Activated CD4-positive, alpha-beta T cell treated with anti-CD3 and anti-CD28 coated beads, Interleukin-2, amount 10 ng/mL, durations not matched to agents 24 days and 14 days (primary cell): ENCODE results near the gene BCO1. TPM values are rescaled to one million over a fixed set of nuclear protein-coding genes. Genes with fewer than 3 reads are reported as not detected.

Experiments
- DNase-seq: peaks from one replicate; pipeline ENCODE4 v3.0.0; 2022
- H3K27ac Mint-ChIP-seq: one replicate; pipeline ENCODE4 v1.8.0; 2022; ENCODE audit warnings: mild to moderate bottlenecking, mixed read lengths
- H3K27me3 Mint-ChIP-seq: one replicate; pipeline ENCODE4 v1.8.0; 2022; ENCODE audit warnings: mixed read lengths
- H3K36me3 Mint-ChIP-seq: one replicate; pipeline ENCODE4 v1.8.0; 2022; ENCODE audit warnings: low read depth, mild to moderate bottlenecking, mixed read lengths
- H3K4me1 Mint-ChIP-seq: one replicate; pipeline ENCODE4 v1.8.0; 2021; ENCODE audit warnings: mixed read lengths
- H3K4me3 Mint-ChIP-seq: one replicate; pipeline ENCODE4 v1.8.0; 2022; ENCODE audit warnings: mild to moderate bottlenecking, moderate library complexity, mixed read lengths
- H3K9me3 Mint-ChIP-seq: one replicate; pipeline ENCODE4 v1.8.0; 2021; ENCODE audit warnings: mixed read lengths
- intact Hi-C: fragments of 100-400 bp; cut with micrococcal nuclease; formaldehyde crosslinking; loops from one replicate; pipeline ENCODE4 v1.15.1; 2023
- total RNA-seq: library from RNA; stranded (reverse); gene quantifications from 2 replicates; pipeline ENCODE4 v1.2.3, GENCODE V29; 2022

BCO1 gene
- total RNA-seq, 1 donor from 2014 or later = not detected

GRCh38 chr16:81324808-81325207 is 86.3 kb downstream of the BCO1 start:
- H3K36me3 Mint-ChIP-seq = peaks cover 11% of the 10 kb centered on the region
- no peak overlapping the region for H3K27ac Mint-ChIP-seq
- H3K27me3 Mint-ChIP-seq = no peaks in the 10 kb centered on the region
- DNase-seq = no peak
- no peaks in the 10 kb centered on the region for H3K9me3 Mint-ChIP-seq
- peaks cover 15% of the 10 kb centered on the region for H3K4me1 Mint-ChIP-seq
- H3K4me3 Mint-ChIP-seq = no peak overlapping the region
- intact Hi-C loops = no loop called here

DNA sequence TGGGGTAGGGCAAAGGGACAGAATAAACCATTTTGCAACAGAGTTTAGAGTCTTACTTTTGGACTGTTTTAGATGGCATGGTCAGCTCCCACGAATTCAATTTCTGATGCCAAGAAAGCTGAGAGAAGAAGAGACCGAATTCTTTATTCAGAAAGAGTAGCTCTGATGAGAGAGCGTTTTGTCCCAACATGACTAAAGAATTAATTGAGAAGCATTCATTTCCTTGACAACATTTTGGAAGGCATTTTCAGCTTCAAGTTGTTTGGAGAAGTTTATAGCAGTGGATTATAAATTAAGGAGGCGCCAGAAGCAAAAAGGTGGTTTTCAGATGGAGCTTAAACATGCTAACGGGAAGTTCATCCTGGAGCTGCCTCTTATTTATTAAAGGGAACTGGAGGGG is 88.5 kb downstream of the BCO1 start:
- no peaks in the 10 kb centered on the region for H3K27me3 Mint-ChIP-seq
- no peak for DNase-seq
- no peak overlapping the region for H3K4me3 Mint-ChIP-seq
- no peaks in the 10 kb centered on the region for H3K9me3 Mint-ChIP-seq
- H3K27ac Mint-ChIP-seq = no peak overlapping the region
- H3K36me3 Mint-ChIP-seq = peaks cover 14% of the 10 kb centered on the region
- H3K4me1 Mint-ChIP-seq = peaks cover 7% of the 10 kb centered on the region
- intact Hi-C loops = no loop called here

DNA sequence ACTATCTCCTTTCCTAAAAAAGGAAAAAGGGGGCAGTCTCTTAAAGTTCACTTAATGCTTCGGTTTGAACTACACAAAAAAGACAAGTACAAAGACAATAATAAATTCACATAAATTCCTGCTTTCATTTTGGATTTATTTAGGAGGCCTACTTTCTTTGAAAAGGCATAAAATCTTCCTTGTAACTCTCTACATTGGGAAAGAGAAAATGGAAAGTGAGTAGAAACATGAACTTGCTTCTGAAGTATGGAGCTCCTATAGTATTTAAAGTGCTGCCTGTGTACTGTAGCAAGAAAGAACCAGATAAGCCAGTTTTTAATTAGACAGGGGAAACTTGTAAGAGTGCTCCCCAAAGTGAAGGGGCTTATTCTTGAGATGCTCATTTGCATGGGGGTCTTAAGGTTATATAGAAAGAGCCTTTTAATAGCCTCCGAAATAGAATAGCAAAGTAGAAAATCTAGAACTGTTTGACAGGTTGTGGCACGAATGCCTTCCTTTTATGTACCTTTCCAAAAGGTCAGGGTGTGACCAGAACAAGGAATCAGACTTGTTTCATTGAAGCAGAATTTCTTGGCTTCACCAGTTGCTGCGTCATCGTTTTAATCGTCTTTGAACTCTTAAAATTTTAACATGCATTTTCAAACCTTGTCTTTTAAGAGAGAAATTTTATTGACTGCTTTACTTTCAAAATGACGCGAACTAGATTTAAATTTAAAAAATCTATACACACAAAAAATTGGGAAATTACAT is 89.1 kb downstream of the BCO1 start:
- H3K27me3 Mint-ChIP-seq = no peaks in the 10 kb centered on the region
- intact Hi-C loops = no loop called here
- no peak for DNase-seq
- no peak overlapping the region for H3K4me3 Mint-ChIP-seq
- no peaks in the 10 kb centered on the region for H3K9me3 Mint-ChIP-seq
- peaks cover 5% of the 10 kb centered on the region for H3K4me1 Mint-ChIP-seq
- H3K36me3 Mint-ChIP-seq = peaks cover 14% of the 10 kb centered on the region
- no peak overlapping the region for H3K27ac Mint-ChIP-seq

GRCh38 chr16:81329947-81330346 is 91.5 kb downstream of the BCO1 start:
- no peak for DNase-seq
- intact Hi-C loops = no loop called here
- peaks cover 17% of the 10 kb centered on the region for H3K36me3 Mint-ChIP-seq
- no peak overlapping the region for H3K27ac Mint-ChIP-seq
- no peaks in the 10 kb centered on the region for H3K27me3 Mint-ChIP-seq
- H3K4me3 Mint-ChIP-seq = no peak overlapping the region
- H3K9me3 Mint-ChIP-seq = no peaks in the 10 kb centered on the region
- peaks cover 5% of the 10 kb centered on the region for H3K4me1 Mint-ChIP-seq

- no peak for DNase-seq
- Mint-ChIP-seq H3K27ac (no peak overlapping the region), H3K4me3 (no peak overlapping the region), H3K9me3 (peaks cover 2% of the 10 kb centered on the region), H3K27me3 (no peaks in the 10 kb centered on the region), H3K4me1 (peaks cover 12% of the 10 kb centered on the region), H3K36me3 (peaks cover 7% of the 10 kb centered on the region)
- intact Hi-C loops = no loop called here
These were observed 94.9 kb downstream of the BCO1 start for GRCh38 chr16:81333356-81333755.

GRCh38 chr16:81335669-81336068 is 97.2 kb downstream of the BCO1 start:
- H3K27me3 Mint-ChIP-seq = no peaks in the 10 kb centered on the region
- peaks cover 14% of the 10 kb centered on the region for H3K36me3 Mint-ChIP-seq
- no peak for DNase-seq
- intact Hi-C loops = loop anchor here (1.0 to 2.0 kb wide), 3 partner anchors 13 to 25 kb away; partner anchors contain the start of gene GAN
- H3K9me3 Mint-ChIP-seq = peaks cover 14% of the 10 kb centered on the region
- peak overlapping the region; percentile 52 for H3K27ac Mint-ChIP-seq
- H3K4me1 Mint-ChIP-seq = peaks cover 11% of the 10 kb centered on the region
- no peak overlapping the region for H3K4me3 Mint-ChIP-seq

- H3K27me3 Mint-ChIP-seq = no peaks in the 10 kb centered on the region
- intact Hi-C loops = no loop called here
- no peak overlapping the region for H3K4me3 Mint-ChIP-seq
- H3K9me3 Mint-ChIP-seq = peaks cover 24% of the 10 kb centered on the region
- H3K4me1 Mint-ChIP-seq = peaks cover 11% of the 10 kb centered on the region
- H3K36me3 Mint-ChIP-seq = peaks cover 15% of the 10 kb centered on the region
- DNase-seq = no peak
- H3K27ac Mint-ChIP-seq = no peak overlapping the region
These were observed 98.6 kb downstream of the BCO1 start for GRCh38 chr16:81337097-81337496.

Other genes with a start within 250 kb of the BCO1 start
- 130 and 137 TPM in 2 replicates for gene CMC2, start 231.8 kb upstream of the BCO1 start, total RNA-seq
- gene CENPN, start 231.5 kb upstream of the BCO1 start, total RNA-seq = 61.8 and 63.3 TPM in 2 replicates
- 31.1 and 33.5 TPM in 2 replicates for gene ATMIN, start 202.8 kb upstream of the BCO1 start, total RNA-seq
- 0.54 and 0.86 TPM in 2 replicates for gene C16orf46, start 161.5 kb upstream of the BCO1 start, total RNA-seq
- 20.8 and 22.9 TPM in 2 replicates for gene GCSH, start 142.3 kb upstream of the BCO1 start, total RNA-seq
- 14.1 and 14.3 TPM in 2 replicates for gene GAN, start 76.3 kb downstream of the BCO1 start, total RNA-seq
- 40.0 and 42.9 TPM in 2 replicates for gene CMIP, start 206.1 kb downstream of the BCO1 start, total RNA-seq